GM21423 (cell line): Measurements from ENCODE around the gene ODF2.
"Not testable (repeated sequence)": the region's sequence is repeated elsewhere in the genome, so short reads cannot be mapped to it uniquely, and the experiment has no call there.

Experiments used
- ATAC-seq: cut with Tn5 transposase; IDR thresholded peaks from one replicate; pipeline ENCODE4 v1.9.1; 2021; ENCODE audit warnings: mild to moderate bottlenecking, moderate library complexity; ENCODE audit not compliant: unreplicated experiment

ODF2 gene

DNA sequence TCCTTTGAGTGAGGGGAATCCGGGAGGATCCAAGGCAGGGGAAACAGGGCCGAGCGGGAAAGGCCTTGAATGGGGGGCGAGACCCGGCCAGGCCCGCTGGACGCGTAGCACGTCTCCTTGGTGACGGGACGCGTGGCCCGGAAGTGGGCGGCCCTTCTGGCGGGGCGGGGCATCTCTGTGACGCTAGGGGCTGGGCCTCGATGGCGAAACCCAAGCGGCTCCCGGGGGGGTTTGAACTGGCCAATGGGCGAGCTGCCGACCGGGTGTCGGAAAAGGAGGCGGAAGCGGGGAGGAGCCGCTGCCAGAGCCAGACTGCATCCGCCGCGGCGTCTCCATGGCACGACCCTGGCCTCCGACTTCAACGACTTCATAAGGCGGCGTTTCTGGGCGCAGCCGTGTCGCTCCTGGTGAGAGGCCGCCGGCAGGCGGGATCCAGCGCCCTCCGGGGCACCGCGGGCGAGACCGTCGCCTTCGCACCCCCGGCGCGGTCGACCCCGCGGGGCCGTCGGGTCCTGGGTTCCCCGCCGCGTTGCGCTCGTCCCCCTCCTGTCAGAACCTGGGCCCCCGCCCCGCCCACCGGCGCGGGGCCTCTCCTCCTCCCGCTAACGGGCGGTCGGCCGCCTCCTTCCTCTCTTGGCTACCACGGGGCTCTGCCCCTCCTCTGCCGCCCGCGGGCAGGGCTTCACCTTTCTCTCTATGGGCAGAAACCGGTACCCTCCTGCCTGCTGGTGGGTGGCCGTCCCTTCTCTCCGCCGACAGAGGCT is at the start of gene ODF2:
ODF2 (plus strand) TSS at position 158 of the 764 bp plus-strand sequence; CDS start at position 244, 86 bp downstream.
- peak; percentile 91 for ATAC-seq

DNA sequence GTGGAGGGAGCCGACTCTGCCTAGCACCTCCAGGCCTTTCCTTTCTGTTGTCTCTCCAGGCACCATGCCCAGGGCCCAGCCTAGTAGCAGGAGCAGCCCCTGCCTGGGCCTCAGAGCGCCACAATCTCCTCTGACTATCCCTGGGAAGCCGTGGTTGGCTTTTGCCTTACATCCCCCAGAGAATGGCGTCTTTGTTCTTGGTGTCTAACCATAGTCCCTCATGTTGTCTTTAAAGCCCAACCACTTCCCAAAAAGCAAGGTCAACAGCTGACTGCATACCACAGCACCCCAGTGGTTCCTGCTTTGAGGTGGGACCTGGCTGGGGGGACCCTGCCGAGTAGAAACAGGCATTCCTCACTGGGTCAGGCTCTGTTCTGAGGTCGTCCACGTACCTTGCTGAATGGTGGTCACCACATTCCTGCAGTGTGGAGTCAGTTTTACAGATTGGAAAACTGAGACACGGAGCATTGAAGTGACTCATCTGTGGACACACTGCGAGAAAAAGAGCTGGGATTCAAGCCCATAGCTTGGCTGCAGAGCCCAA is 48.9 kb upstream of the ODF2 start:
- ATAC-seq, result no peak

DNA sequence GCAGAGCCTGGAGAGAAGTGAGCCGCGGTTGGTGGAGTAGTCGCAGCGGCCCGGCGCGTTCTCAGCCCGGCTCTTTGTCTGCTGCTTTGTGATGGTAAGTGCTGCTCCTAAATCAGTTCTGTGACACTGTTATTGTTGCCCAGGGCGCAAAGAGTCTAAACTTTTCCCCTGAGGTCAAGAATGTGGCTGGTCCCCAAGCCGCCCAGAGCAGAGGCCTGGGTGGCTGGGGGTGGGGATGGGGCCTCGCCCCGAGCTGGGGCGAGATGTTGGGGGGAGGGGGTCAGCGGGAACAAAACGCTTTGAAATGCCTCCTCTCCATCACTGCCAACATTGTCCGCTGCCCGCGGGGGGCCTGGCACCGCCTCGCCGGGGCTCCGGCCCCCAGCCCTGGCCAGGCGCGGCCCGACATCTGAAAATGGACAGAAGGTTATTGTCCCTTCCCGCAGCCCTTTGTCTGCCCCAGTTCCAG is 46.8 kb upstream of the ODF2 start:
- no peak for ATAC-seq

DNA sequence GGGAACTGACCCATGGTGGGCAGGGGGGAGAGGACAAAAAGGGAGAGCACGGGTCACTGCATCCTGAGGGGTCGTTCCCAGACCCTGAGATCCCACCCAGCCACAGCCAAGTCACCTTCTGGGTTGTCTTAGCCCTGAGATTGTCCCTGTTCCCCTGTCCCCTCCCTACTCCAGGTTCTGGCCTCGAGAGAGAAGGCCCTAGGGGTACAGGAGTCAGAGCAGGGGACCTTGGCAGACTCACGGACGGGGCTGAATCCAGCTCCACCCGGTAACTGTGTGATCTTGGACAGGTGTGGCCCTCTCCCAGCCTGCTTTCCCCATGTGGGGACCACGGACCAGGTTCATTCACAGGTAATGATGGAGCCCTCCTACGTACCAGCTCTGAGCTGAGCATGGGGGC is 46.4 kb upstream of the ODF2 start:
- no peak for ATAC-seq

DNA sequence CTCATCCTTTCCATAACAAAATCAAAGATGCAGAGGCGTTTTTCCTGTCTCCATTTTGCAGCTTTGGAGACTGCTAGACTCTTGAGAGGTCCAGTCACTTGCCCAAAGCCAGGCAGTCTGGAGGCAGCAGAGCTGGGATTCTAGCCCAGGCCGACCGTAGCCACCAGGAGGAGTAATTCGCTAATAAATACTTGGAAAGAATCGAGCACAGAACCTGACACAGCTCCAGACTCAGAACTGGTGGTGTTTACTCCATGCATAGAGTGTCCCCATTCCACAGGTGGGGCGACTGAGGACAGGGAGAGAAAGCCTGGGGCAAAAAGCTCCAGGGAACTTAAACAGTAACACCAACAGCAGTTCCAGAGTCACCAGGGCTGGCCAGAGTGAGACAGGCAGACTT is 45.8 kb upstream of the ODF2 start:
- no peak for ATAC-seq

DNA sequence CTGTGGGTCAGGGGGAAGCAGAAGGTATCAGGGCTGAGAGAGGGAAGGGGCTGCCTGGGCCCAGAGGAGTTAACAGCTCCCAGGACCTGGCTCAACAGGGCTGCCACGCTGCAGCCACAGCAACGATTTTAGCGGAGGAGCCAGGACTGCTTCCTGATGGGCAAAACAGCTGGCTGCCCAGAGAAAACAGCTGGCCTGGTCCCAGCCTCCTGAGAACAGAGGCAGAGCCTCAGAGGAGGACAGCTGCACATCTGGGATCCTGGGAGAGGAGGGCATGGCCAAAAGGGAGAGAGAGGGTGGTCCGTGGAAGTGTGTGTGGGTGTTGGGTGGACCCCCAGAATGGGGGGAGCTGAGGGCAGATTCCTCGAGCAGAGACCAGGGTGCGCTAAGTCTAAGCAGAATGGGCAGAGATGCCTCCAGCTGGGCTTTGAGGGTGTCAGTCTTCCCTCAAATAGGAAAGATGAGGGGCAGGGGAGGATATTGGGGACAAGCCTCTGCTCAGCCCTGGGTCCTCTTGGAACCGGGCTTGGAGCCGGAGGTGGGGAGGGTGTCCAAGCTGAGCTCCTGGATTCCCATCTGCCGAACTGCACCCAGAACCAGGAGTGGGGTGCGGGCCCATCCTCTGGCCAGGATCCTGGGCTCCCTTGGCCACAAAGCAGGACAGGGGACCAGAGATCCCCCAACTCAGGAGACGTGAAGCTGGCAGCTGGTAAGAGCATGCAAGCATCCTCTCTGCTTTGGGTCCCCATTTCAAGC is 44.3 kb upstream of the ODF2 start:
- no peak for ATAC-seq

DNA sequence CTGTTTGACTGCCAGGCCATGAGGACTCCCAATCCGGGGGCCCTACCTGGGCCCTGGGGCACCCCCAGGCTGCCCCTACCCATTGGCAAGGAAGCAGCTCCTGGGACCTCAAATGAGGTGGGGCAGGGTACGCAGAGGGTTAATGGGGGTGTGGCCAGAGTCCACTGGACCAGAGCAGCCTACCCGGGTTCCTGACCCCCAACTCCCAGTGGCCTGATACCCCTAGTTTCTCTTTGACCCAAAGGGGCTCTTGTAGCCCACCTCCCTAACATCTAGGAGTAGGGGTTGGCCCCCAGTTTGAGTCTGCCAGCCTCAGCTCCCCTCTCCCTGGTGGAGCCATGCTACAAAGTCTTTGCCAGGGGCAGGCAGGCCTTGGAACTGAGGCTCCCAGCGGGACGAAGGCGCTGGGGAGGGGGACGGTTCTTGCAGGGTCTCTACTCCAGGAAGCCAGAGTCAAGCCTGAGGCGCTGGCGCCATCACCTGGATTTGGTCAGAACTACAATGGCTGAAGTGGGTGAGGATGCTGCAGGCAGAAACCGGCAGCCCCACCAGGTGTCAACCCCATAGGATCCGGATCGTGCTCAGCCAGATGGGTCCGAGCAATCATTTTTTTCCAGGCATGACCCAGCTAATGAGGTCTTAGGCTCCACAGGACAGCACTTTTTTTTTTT is 43.6 kb upstream of the ODF2 start:
- no peak for ATAC-seq

DNA sequence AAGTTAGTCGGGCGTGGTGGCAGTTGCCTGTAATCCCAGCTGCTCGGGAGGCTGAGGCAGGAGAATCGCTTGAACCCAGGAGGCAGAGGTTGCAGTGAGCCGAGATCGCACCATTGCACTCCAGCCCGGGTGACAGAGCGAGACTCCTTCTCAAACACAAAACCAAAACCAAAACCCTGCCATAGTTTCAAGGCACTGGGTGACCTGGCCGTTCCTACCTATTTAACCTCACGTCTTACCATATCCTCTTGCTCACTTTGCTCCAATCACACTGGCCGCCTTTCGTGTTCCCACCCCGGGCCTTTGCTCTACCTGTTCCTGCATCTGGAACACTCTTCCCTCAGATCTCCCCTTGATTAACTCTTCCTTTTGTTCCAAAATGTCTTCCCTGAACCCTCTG is 42.1 kb upstream of the ODF2 start:
- ATAC-seq, result not testable (repeated sequence)

DNA sequence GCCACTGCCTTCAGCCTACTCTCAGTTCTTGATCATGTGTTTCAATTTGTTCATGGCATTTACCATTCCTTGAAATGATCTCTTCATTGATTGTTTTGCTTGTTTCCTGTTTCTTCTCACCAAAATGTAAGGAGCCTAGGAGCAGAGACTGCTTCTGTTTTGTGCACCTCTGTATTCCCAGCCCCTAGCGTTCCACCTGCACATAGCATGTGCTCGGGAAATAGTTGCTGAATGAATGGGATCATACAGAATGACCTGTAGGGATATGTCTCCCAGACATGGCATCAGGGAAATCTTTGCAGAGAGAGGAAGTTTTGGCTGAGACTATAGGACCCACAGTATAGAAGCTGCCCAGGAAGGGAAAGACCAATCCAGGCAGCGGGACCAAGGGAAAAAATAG is 41.3 kb upstream of the ODF2 start:
- no peak for ATAC-seq

DNA sequence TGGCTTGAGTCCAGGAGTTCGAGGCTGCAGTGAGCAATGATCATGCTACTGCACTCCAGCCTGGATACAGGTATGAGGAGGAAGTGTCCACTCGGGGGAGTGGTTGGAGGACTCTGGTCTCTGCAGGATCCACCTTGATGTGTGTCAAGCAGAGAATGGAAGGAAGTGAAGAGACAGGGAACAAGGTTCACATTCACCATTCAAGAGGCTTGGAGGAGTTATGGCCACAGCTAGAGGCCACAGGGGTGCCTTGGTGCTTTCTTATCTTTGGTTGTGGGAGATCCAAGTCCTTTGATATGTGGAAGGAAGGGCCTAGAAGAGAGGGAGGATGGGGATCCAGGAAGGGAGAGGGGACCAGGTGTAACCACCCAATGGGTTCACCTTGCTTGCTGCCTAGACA is 40.5 kb upstream of the ODF2 start:
- ATAC-seq, result no peak

DNA sequence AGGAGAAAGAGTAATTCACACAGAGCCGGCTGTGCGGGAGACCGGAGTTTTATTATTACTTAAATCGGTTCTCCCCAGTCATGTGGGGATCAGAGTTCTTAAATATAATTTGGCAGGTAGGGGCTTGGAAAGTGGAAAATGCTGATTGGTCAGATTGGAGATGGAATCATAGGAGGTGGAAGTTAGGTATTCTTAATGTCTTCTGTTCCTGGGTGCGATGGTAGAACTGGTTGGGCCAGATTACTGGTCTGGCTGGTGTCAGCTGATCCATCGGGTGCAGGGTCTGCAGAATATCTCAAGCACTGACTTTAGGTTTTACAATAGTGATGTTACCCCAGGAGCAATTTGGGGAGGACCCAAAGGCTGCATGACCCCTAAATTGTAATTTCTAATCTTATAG is 39.8 kb upstream of the ODF2 start:
- ATAC-seq, result no peak

DNA sequence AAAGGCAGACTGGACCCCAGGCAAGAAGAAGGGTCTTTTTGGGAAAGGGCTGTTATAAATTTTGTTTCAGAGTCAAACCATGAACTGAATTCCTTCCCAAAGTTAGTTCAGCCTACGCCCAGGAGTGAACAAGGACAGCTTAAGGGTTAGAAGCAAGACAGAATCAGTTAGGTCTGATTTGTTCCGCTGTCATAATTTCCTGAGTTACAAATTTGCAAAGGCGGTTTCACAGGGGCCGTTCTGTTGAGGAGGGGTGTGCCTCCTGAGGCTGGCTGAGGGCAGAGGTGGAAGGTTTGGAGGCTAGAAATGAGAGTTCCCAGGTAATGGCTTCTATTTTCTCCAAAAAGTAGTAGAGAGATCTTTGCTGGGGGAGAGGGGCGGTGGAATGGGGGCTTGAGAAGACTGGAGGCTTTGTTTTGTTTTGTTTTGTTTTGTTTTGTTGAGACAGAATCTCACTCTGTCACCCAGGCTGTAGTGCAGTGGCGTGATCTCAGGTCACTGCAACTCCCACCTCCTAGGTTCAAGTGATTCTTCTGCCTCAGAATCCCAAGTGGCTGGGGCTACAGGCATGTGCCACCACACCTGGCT is 39.3 kb upstream of the ODF2 start:
- ATAC-seq, result no peak

DNA sequence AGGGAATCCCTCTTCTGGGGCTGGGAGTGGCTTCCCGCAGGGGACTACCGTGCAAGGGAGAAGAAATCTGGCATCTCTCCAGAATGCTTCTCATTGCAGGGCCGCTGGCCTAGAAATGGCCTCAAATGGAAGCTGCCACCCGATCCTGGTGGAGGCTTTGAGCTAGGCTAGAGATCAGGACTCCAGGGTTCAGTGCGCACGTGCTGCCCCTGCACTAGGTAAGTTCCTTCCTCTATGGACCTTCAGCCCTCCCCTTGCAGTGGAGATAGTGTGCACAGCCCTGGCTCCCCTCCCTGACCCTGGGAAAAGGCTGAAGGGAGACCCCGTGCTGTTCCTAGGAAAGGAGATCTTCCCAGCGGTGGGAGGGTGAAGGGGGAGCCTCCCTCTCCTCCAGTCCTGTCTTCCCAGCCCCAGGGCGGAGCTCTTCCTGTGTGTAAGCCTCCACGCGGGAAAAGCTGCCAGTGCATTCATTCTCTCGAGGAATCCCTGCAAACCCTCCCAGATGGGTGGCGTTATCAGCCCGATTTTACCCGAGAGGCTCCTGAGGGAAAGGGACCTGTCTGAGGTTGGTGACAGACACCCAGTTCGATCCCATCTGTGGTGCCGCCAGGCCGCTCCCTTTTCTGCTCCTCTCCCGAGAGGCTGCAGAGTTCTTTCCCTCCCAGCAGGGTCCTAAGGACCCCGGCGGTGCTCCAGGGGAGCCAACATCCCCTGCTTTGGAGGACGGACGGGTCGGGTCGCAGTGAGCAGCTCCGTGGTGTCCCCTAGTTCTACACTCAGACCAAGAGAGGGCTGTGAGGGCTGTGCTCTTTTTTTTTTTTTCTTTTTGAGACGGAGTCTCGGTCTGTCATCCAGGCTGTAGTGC is 36.5 kb upstream of the ODF2 start:
- no peak for ATAC-seq

DNA sequence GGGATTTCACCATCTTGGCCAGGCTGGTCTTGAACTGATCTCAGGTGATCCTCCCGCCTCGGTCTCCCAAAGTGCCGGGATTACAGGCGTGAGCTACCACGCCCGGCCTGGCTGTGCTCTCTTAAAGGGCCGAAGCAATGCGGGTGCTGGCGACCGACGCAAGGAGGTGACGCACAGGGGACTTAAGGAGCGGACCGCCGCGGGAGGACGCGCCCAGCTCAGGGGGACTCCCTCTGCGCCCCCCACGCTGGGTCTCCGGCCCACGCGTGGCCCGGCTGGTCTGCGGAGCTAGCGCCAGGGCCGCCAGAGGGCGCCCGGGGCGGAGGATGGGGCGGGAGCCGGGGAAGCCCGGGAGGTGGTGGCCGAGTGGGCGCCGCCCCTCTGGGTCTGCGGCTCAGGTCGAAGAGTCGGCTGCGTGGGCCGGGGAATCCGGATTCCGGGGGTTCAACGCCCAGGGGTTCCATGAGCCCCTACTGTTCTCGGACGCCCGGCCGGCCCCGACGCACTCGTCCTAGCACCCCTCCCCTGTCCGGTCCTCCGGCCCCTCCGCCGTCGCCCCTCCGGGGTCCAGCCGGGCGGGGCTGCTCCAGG is 35.7 kb upstream of the ODF2 start:
- ATAC-seq, result peak; percentile 80

DNA sequence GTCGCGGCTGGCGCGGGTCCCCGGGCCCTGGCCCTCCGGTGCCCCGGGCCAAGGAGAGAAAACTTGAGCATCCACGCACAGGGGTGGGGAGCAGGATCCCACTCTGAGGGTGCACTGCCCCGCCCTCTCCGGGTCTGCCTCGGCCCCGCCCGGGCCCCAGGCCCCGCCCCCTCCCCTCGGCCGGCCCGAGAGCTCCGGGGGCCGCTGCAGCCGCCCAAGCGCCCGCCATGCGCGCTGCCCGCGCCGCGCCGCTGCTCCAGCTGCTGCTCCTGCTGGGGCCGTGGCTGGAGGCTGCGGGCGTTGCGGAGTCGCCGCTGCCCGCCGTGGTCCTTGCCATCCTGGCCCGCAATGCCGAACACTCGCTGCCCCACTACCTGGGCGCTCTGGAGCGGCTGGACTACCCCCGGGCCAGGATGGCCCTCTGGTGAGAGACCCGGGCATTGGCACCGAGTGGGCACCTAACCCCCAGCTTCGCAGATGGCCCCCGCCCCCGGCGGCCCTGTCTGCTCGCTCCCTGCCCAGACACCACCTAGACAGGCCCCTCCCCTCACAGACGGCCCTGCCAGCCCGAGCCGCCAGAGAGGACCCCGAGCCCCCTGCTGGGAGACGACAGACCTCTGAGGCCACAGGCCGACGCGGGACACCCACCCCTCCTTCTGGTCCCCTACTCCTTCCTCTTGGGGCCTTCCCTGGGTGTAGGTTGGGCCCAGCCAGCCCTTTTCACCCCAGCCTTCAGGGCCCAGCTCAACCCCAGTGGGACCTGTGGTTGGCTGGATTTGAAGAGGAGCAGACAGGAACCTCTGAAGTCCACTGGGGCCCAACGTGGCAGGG is 34.9 kb upstream of the ODF2 start, which contains the start of gene CERCAM:
CERCAM (plus strand) TSS at position 207 of the 831 bp plus-strand sequence; CDS start at position 228, 21 bp downstream.
- peak; percentile 59 for ATAC-seq

DNA sequence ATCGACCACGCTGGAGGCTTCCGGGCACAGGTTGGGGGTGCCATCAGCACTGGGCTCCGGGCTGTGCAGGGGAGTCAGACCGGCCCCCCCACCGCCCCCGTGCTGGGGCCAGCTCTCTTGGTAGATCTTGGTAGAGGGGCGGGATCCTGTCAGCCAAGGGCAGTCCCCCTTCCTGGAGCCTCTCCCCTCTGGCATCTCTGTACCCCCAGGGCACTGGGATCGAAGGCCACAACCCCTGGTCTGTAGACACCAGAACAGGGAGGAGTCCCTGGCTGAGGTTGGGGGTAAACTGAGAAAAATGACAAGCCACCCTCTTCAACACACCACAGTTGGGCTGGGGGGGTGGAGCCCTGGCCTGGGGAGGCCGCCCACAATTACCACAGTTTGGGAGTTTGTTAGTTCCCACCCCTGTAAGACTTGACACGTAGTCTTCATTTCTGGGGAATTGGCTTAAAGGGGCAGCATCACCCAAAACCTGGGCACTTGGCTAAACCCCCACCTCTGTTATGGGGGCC is 34.3 kb upstream of the ODF2 start:
- ATAC-seq, result no peak

DNA sequence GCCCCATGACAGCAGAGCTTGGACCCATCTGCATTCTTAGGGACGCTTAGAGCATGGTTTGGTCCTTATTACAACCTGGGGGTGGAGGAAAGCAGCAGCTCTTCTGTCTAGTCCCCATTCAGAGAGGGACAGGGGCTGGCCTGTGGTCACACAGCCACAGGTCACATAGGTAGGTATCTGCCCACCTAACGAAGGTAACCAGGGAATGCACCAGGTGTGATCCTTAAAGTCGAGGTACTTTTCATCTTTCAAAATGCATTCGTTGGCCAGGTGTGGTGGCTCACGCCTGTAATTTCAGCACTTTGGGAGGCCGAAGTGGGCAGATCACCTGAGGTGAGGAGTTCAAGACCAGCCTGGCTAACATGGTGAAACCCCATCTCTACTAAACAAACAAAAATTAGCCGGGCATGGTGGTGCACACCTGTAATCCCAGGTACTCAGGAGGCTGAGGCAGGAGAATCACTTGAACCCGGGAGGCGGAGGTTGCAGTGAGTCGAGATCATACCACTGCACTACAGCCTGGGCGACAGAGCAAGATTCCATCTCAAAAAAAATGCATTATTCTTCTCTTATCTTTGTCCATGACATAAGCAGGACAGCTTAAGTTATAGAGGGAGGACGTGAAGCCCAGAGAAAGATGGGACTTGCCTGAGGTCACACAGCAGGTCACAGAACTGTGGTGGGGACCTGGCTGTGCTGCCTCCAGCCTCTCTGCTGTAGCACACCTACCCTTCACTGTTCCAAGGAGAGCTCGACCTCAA is 33.6 kb upstream of the ODF2 start:
- ATAC-seq, result not testable (repeated sequence)

DNA sequence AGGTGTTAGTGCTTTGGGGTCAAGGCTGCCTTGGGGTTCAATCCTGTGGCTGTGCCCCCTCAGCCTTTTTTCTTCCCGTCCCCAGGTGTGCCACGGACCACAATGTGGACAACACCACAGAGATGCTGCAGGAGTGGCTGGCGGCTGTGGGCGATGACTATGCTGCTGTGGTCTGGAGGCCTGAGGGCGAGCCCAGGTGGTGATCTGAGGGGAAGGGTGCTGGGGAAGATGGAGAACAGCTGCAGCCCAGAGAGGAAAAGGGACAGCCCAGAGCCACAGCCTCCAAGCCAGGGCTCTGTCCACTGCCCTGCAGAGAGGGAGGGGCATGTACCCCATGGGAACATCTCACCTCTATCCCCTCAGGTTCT is 33.0 kb upstream of the ODF2 start:
- ATAC-seq, result no peak
